Fibroblast of skin of right quadriceps (primary cell): ENCODE results near the gene AAGAB.
"Not testable (repeated sequence)": the region's sequence is repeated elsewhere in the genome, so short reads cannot be mapped to it uniquely, and the experiment has no call there.

Experiments
- DNase-seq: peaks from one replicate; pipeline ENCODE4 v3.0.0-alpha.2; 2013

AAGAB gene

GRCh38 chr15:67254238-67255175 is at the start of gene AAGAB, which contains the start of gene IQCH:
Gene AAGAB, minus strand, starts transcription at chr15:67254661. Its CDS starts 30 bp downstream, at chr15:67254631.
Gene IQCH, plus strand, starts transcription at chr15:67254786. Its CDS starts 111 bp downstream, at chr15:67254897.
- peak; percentile 98 for DNase-seq

DNA sequence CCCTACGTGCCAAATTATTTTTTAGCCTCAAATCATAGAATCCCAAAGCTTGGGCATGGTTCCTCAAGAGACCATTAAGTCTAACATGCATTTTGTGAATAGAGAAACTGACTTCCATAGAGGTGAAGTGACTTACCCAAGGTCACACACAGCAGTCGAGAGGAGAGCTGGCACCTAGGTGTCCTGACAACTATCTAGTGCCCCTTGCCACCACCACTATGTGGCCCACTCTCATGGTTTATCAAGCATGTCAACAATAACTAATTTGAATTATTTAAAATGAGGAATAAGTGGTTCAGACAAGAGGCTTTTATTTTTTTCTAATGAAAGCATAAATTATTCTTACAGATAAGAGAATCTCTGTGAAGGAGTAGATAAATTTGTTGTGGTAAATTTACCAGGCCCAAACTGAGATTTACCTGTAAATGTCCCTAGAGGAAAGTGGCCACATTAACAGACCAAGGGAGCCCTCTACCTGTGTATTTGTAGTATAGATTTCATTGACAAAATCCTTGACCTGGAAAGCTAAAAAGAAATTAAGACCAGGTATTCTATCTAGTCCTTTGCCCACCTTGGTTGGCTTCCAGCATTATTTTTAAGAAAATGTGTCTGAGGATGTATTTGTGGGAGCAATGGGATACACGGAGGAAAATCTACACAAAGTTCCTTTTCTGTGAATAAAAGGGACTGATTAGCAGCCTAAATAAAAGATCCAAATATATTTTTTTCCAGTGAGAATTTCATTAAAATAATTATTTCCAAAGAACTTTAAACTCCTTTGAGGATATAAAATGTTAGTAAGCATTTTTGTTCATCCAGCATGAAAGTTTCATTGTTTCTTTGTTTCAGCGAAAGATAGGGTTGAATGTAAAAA is 49.3 kb upstream of the AAGAB start:
- peak; percentile 28 for DNase-seq

GRCh38 chr15:67300266-67301025 is 46.0 kb upstream of the AAGAB start:
- DNase-seq, result no peak

DNA sequence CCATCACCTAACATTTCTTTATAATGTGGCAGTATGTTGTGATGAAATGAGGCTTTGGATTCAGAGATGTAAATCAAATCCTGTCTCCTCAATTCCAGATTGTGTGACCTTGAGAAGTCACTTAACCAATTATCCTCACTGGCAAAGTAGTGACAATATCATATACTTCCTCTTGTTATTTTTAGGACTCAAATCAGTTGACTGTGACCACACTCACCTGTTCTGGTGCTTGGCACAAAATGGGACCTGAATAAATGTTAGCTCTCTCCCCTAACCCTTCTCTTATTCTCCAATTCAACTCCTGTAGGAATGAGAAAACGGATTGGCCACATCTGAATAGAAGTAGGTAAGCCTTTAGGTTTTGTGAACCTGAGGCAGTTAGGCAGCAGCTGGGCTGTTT is 42.2 kb upstream of the AAGAB start:
- DNase-seq, result no peak

DNA sequence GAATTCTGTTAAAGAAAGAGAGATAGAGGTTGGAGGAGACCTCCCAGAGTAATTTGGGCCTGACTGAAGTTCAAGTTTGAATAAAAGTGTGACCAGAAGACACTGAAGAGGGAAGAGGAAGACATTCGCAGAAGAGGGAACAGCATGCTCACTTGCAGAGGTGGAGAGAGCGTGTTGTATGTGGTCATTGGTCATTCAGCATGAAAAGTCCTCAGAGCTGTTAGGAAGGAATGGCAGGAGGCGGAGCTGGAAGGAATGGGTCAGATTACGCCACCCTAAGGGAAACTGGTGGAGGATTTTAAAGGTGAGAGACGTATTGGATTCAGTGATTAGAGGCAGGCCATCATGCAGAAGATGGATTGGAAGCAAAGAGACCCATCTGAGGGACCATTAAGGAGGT is 41.7 kb upstream of the AAGAB start:
- DNase-seq, result no peak

DNA sequence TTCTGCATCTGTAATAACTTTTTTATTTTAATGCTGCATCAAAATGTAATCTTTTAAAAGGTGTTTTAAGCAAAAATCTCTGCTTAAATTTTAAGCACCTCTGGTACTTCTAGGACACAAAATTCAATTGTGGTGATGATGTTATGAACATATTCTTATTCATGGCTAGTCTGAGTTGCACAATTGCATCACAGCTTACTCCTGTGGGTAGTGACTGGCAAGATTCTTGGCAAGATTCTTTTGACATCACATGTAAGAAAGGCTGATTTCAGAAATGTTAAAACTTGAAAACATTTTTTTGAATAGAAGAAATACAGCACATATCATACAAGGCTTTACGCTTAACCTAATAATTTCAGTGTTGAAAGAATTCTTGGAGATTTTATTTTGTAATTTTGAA is 35.9 kb upstream of the AAGAB start:
- DNase-seq, result no peak

GRCh38 chr15:67286400-67286799 is 31.9 kb upstream of the AAGAB start:
- not testable (repeated sequence) for DNase-seq

DNA sequence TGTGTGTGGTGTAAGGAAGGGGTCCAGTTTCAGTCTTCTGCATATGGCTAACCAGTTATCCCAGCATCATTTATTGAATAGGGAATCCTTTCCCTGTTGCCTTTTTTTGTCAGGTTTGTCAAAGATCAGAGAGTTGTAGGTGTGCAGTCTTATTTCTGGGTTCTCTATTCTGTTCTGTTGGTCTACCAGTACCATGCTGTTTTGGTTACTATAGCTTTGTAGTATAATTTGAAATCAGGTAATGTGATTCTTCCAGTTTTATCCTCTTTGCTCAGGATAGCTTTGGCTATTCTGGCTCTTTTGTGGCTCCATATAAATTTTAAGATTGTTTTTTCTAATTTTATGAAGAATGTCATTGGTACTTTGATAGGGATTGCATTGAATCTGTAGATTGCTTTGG is 31.2 kb upstream of the AAGAB start:
- not testable (repeated sequence) for DNase-seq

GRCh38 chr15:67281714-67282113 is 27.3 kb upstream of the AAGAB start:
- DNase-seq, result no peak

DNA sequence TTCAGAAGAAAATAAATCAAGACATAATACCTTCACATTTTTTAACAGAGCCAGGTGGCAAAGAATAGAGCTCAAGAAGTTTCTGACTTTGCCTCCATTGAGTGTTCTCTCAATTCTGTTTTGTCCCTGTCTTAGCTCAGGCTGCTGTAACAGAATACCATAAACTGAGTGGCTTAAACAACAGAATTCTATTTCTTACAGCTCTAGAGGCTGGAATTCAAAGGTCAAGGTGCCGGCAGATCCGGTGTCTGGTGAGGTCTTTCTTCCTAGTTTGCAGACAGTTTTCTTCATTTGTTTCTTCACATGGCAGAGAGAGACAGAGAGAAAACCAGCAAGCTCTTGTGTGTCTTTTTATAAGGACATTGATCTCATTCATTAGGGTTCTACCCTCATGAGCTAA is 25.8 kb upstream of the AAGAB start:
- DNase-seq, result no peak

- DNase-seq, result no peak
Observed at GRCh38 chr15:67276666-67277065, 22.2 kb upstream of the AAGAB start.

DNA sequence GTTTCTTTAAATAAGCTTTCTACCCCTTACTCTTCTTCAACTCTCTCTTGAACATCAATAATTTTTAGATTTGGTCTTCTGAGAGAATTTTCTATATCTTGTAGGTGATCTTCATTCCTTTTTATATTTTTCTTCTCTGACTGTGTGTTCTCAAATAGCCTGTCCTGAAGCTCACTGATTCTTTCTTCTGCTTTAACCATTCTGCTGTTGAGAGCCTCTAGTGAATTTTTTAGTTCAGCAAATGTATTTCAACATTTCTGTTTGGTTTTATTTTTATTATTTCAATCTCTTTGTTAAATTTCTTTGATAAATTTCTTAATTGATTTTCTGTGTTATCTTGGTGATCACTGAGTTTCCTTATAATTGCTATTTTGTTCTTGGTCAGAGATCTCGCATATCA is 19.8 kb upstream of the AAGAB start:
- no peak for DNase-seq

- no peak for DNase-seq
Observed at GRCh38 chr15:67267951-67268941, 13.8 kb upstream of the AAGAB start.

GRCh38 chr15:67267440-67267839 is 13.0 kb upstream of the AAGAB start:
- DNase-seq, result no peak

GRCh38 chr15:67266870-67267269 is 12.4 kb upstream of the AAGAB start:
- DNase-seq, result no peak

DNA sequence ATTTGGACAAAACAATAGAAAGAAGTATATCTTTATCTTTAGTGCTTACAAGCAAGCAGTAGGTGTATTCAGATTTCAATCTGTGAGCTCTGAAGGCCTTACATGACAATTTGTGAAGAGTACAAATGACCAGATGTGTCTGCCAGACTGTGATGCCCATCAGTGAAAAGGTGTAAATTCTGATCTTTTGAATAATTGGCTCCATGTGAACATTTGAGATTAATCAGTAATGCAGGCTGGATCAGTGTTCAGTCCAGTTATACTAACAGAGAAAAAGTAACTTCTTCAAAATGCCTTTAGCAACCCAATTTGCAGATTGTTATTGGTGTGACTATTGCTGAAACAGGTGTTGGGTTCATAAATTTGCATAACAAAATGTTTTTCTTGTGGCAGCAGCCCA is 5.3 kb upstream of the AAGAB start:
- no peak for DNase-seq

- DNase-seq, result no peak
Observed at GRCh38 chr15:67259379-67259778, 4.9 kb upstream of the AAGAB start.

GRCh38 chr15:67258412-67258811 is 4.0 kb upstream of the AAGAB start:
- not testable (repeated sequence) for DNase-seq

- DNase-seq, result no peak
Observed at GRCh38 chr15:67256051-67256450, 1.6 kb upstream of the AAGAB start.

DNA sequence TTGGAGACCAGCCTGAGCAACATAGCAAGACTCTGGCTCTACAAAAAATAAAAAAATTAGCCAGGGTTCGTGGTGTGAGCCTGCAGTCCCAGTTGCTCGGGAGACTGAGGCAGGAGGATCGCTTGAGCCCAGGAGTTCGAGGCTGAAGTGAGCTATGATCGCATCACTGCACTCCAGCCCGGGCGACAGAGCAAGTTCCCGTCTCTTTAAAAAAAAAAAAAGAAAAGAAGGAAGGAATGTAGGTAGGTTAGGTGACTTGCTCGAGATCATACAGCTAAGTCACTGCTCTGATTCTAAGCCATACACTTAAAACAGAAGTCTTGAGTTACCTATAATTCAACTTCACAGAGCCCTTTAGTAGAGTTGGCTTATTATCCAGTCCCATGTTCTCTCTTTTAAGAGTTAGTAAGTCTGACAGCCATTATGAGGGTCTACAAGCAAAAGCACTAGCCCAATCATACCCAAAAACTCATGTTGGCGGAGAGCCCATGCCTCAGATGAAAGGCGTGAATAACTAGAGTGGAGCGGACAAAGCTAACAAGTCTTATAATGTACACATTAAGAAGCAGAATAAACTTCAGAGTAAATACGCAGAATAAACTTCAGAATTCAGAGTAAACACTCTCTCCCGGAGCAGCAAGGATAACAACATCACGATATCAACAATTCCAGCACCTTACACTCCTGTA is 768 bp downstream of the AAGAB start:
- DNase-seq, result peak; percentile 22

- no peak for DNase-seq
Observed at GRCh38 chr15:67253101-67253500, 1.4 kb downstream of the AAGAB start.
